ENCODE results near the gene KIR2DL3. TPM values are rescaled to one million over a fixed set of nuclear protein-coding genes. Genes with fewer than 3 reads are reported as not detected.

Gene KIR2DL3
- total RNA-seq, 1 donor: 0.84 TPM

Other genes with a start within 250 kb of the KIR2DL3 start
- gene LAIR2, start 235.7 kb upstream of the KIR2DL3 start, total RNA-seq: 2.8 TPM
- gene LILRA2, start 164.7 kb upstream of the KIR2DL3 start, total RNA-seq: 41.5 TPM
- 18.5 TPM for gene LILRA1, start 144.9 kb upstream of the KIR2DL3 start, total RNA-seq
- gene LILRB1, start 108.0 kb upstream of the KIR2DL3 start, total RNA-seq: 13.6 TPM
- gene LILRB4, start 75.5 kb upstream of the KIR2DL3 start, total RNA-seq: 16.7 TPM
- gene KIR3DL3, start 14.1 kb upstream of the KIR2DL3 start, total RNA-seq: not detected
- gene KIR2DL1, start 31.3 kb downstream of the KIR2DL3 start, total RNA-seq: 1.2 TPM
- 0.31 TPM for gene KIR2DL4, start 65.1 kb downstream of the KIR2DL3 start, total RNA-seq
- gene KIR3DL1, start 78.0 kb downstream of the KIR2DL3 start, total RNA-seq: 1.6 TPM
- 0.21 TPM for gene KIR2DS4, start 94.2 kb downstream of the KIR2DL3 start, total RNA-seq
- 0.84 TPM for gene KIR3DL2, start 111.9 kb downstream of the KIR2DL3 start, total RNA-seq
- gene FCAR, start 135.7 kb downstream of the KIR2DL3 start, total RNA-seq: 91.3 TPM
- 10.4 TPM for gene NCR1, start 167.6 kb downstream of the KIR2DL3 start, total RNA-seq
- 0.10 TPM for gene NLRP7, start 209.0 kb downstream of the KIR2DL3 start, total RNA-seq
- gene NLRP2, start 227.9 kb downstream of the KIR2DL3 start, total RNA-seq: 2.4 TPM

Measured in mononuclear cell (primary cell).